GM19023 (cell line): ENCODE measurements around the gene DERA.
"Not testable (repeated sequence)": the region's sequence is repeated elsewhere in the genome, so short reads cannot be mapped to it uniquely, and the experiment has no call there.

Source experiments
- ATAC-seq: cut with Tn5 transposase; IDR thresholded peaks from one replicate; pipeline ENCODE4 v1.9.1; 2021; ENCODE audit warnings: mild to moderate bottlenecking, moderate library complexity; ENCODE audit not compliant: unreplicated experiment

Gene DERA

GRCh38 chr12:15899282-15899870, 11.8 kb upstream of the DERA start:
- ATAC-seq = no peak

- no peak for ATAC-seq
Observed at GRCh38 chr12:15904378-15904920, 6.7 kb upstream of the DERA start.

GRCh38 chr12:15910468-15910863, 666 bp upstream of the DERA start:
- no peak for ATAC-seq

- ATAC-seq = not testable (repeated sequence)
Observed at GRCh38 chr12:15911931-15912330, 799 bp downstream of the DERA start.

GRCh38 chr12:15914131-15914530, 3.0 kb downstream of the DERA start:
- ATAC-seq = not testable (repeated sequence)

- ATAC-seq = no peak
Observed at GRCh38 chr12:15918066-15918465, 6.9 kb downstream of the DERA start.

GRCh38 chr12:15919418-15919817, 8.3 kb downstream of the DERA start:
- ATAC-seq = no peak

GRCh38 chr12:15924956-15925355, 13.8 kb downstream of the DERA start:
- ATAC-seq = no peak

- no peak for ATAC-seq
Observed at GRCh38 chr12:15928346-15928745, 17.2 kb downstream of the DERA start.

GRCh38 chr12:15928870-15929571, 17.9 kb downstream of the DERA start:
- ATAC-seq = peak; percentile 42

GRCh38 chr12:15931590-15932053, 20.5 kb downstream of the DERA start:
- no peak for ATAC-seq

GRCh38 chr12:15932327-15932726, 21.2 kb downstream of the DERA start:
- ATAC-seq = no peak

- no peak for ATAC-seq
Observed at GRCh38 chr12:15932971-15933370, 21.8 kb downstream of the DERA start.

GRCh38 chr12:15933751-15934150, 22.6 kb downstream of the DERA start:
- ATAC-seq = no peak

GRCh38 chr12:15936751-15937150, 25.6 kb downstream of the DERA start:
- no peak for ATAC-seq

- ATAC-seq = no peak
Observed at GRCh38 chr12:15937902-15938301, 26.8 kb downstream of the DERA start.

- no peak for ATAC-seq
Observed at GRCh38 chr12:15939111-15939510, 28.0 kb downstream of the DERA start.

GRCh38 chr12:15942475-15942874, 31.3 kb downstream of the DERA start:
- no peak for ATAC-seq

- ATAC-seq = not testable (repeated sequence)
Observed at GRCh38 chr12:15943519-15943918, 32.4 kb downstream of the DERA start.

GRCh38 chr12:15948461-15948860, 37.3 kb downstream of the DERA start:
- ATAC-seq = not testable (repeated sequence)

- ATAC-seq = no peak
Observed at GRCh38 chr12:15955281-15955680, 44.1 kb downstream of the DERA start.

- no peak for ATAC-seq
Observed at GRCh38 chr12:15956010-15956409, 44.9 kb downstream of the DERA start.
